ENCODE measurements around the gene SRRM5.
"Not testable (repeated sequence)": the region's sequence is repeated elsewhere in the genome, so short reads cannot be mapped to it uniquely, and the experiment has no call there.

SRRM5 gene

GRCh38 chr19:43578787-43579186 is 33.1 kb upstream of the SRRM5 start:
- DNase-seq = no peak
- TF ChIP-seq POLR2A (IDR thresholded peaks at IDR 0.05; ENCODE audit: low read length) (no peak), GATA1 (IDR thresholded peaks at IDR 0.05; ENCODE audit: low read depth, low read length) (no peak)

- TF ChIP-seq GATA1 (IDR thresholded peaks at IDR 0.05; ENCODE audit: low read depth, low read length) = no peak
- TF ChIP-seq POLR2A (IDR thresholded peaks at IDR 0.05; ENCODE audit: low read length) = no peak
- peak in 1 of 2 experiments; percentile 41 for DNase-seq
These were observed 30.4 kb upstream of the SRRM5 start for GRCh38 chr19:43581467-43581866.

GRCh38 chr19:43582495-43582894 is 29.4 kb upstream of the SRRM5 start:
- no peak for DNase-seq
- TF ChIP-seq POLR2A (IDR thresholded peaks at IDR 0.05; ENCODE audit: low read length) (no peak), GATA1 (IDR thresholded peaks at IDR 0.05; ENCODE audit: low read depth, low read length) (no peak)

GRCh38 chr19:43584484-43584883 is 27.4 kb upstream of the SRRM5 start:
- no peak for TF ChIP-seq GATA1 (IDR thresholded peaks at IDR 0.05; ENCODE audit: low read depth, low read length)
- no peak for TF ChIP-seq POLR2A (IDR thresholded peaks at IDR 0.05; ENCODE audit: low read length)
- no peak for DNase-seq

- no peak for DNase-seq
- TF ChIP-seq GATA1 (IDR thresholded peaks at IDR 0.05; ENCODE audit: low read depth, low read length) (no peak), POLR2A (IDR thresholded peaks at IDR 0.05; ENCODE audit: low read length) (no peak)
These were observed 25.5 kb upstream of the SRRM5 start for GRCh38 chr19:43586346-43586745.

- not testable (repeated sequence) for DNase-seq
These were observed 24.9 kb upstream of the SRRM5 start for GRCh38 chr19:43587029-43587428.

GRCh38 chr19:43589277-43589676 is 22.6 kb upstream of the SRRM5 start:
- no peak for DNase-seq
- no peak for TF ChIP-seq POLR2A (IDR thresholded peaks at IDR 0.05; ENCODE audit: low read length)
- no peak for TF ChIP-seq GATA1 (IDR thresholded peaks at IDR 0.05; ENCODE audit: low read depth, low read length)

GRCh38 chr19:43589678-43590077 is 22.2 kb upstream of the SRRM5 start:
- no peak for DNase-seq
- TF ChIP-seq POLR2A (IDR thresholded peaks at IDR 0.05; ENCODE audit: low read length) (no peak), GATA1 (IDR thresholded peaks at IDR 0.05; ENCODE audit: low read depth, low read length) (no peak)

- no peak for DNase-seq
- TF ChIP-seq GATA1 (IDR thresholded peaks at IDR 0.05; ENCODE audit: low read depth, low read length) = no peak
These were observed 19.8 kb upstream of the SRRM5 start for GRCh38 chr19:43591904-43592772.

- TF ChIP-seq GATA1 (IDR thresholded peaks at IDR 0.05; ENCODE audit: low read depth, low read length) (no peak), POLR2A (IDR thresholded peaks at IDR 0.05; ENCODE audit: low read length) (no peak)
These were observed 19.0 kb upstream of the SRRM5 start for GRCh38 chr19:43592800-43593350.

GRCh38 chr19:43594081-43594697 is 17.7 kb upstream of the SRRM5 start:
- DNase-seq = no peak
- TF ChIP-seq POLR2A (IDR thresholded peaks at IDR 0.05; ENCODE audit: low read length) (no peak), GATA1 (IDR thresholded peaks at IDR 0.05; ENCODE audit: low read depth, low read length) (no peak)

More at GRCh38 chr19:43592800-43593350, 19.0 kb upstream of the SRRM5 start:
- DNase-seq = no peak

- peak; percentile 87 to 88 for DNase-seq
- TF ChIP-seq POLR2A (IDR thresholded peaks at IDR 0.05; ENCODE audit: low read length) = peak; percentile 55
- TF ChIP-seq GATA1 (IDR thresholded peaks at IDR 0.05; ENCODE audit: low read depth, low read length) = no peak
These were observed 16.9 kb upstream of the SRRM5 start for GRCh38 chr19:43594710-43595604.

- TF ChIP-seq POLR2A (IDR thresholded peaks at IDR 0.05; ENCODE audit: low read length) (no peak), GATA1 (IDR thresholded peaks at IDR 0.05; ENCODE audit: low read depth, low read length) (no peak)
- no peak for DNase-seq
These were observed 16.3 kb upstream of the SRRM5 start for GRCh38 chr19:43595605-43595998.
